A549 (cell line): ENCODE measurements around the gene APOL4. TPM values are rescaled to one million over a fixed set of nuclear protein-coding genes. Genes with fewer than 3 reads are reported as not detected.

ENCODE experiments used
- ATAC-seq, 2 experiments: fragments of 200-7000 bp in 1 of 2; fragments of >200 bp in 1 of 2; cut with Nextera tagmentation in 1 of 2; cut with Tn5 transposase in 1 of 2; 3 replicates each; pipeline versions ENCODE4 v1.8.0 to v1.9.1; 2018 to 2020; ENCODE audit warnings: mild to moderate bottlenecking in 1 of 2, moderate library complexity in 1 of 2
- CTCF ChIA-PET: fragments of 300-600 bp; sonication (Branson Sonifier 250); formaldehyde crosslinking; extraction: SDS; loops from one replicate; lab custom pipeline; 2021; ENCODE audit warnings: antibody characterized with exemption, inconsistent platforms; lab: Yijun Ruan, JAX
- POLR2A ChIA-PET: fragments of 350-600 bp; formaldehyde crosslinking; extraction: SDS; loops from one replicate; lab custom pipeline; 2021; ENCODE audit warnings: antibody characterized with exemption, inconsistent platforms; lab: Yijun Ruan, JAX
- DNase-seq, 2 experiments: peaks; one replicate each; pipeline versions ENCODE4 v3.0.0 to v3.0.0-alpha.2; 2011 to 2016; ENCODE audit warnings: low read depth in 1 of 2, low spot score in 1 of 2
- FAIRE-seq: peaks from 2 replicates; lab custom pipeline; 2011; peaks lifted over from hg19 to GRCh38; lab: Jason Lieb, UNC
- H3K27ac ChIP-seq, 2 experiments: fragments of >200 bp; sonication (Bioruptor Twin); formaldehyde crosslinking; 3 replicates each; pipeline ENCODE4 v1.5.1; 2016 to 2017
- H3K4me1 ChIP-seq: fragments of >200 bp; sonication (Bioruptor Twin); formaldehyde crosslinking; 3 replicates; pipeline ENCODE4 v1.6.1; 2016
- H3K4me2 ChIP-seq: fragments of >200 bp; sonication (Bioruptor Twin); formaldehyde crosslinking; 3 replicates; pipeline ENCODE4 v1.6.1; 2016
- H3K4me3 ChIP-seq: fragments of >200 bp; sonication (Bioruptor Twin); formaldehyde crosslinking; 3 replicates; pipeline ENCODE4 v1.5.1; 2016
- H3K9me3 ChIP-seq: fragments of >200 bp; sonication (Bioruptor Twin); formaldehyde crosslinking; 3 replicates; pipeline ENCODE4 v1.6.1; 2016
- ATOH8 ChIP-seq: fragments of 250-450 bp; sonication (Bioruptor Pico); IDR thresholded peaks from 2 replicates; pipeline ENCODE4 v1.5.0; 2020; ENCODE audit warnings: low read depth, mild to moderate bottlenecking, moderate library complexity
- BCL3 ChIP-seq: fragments of >200 bp; sonication (Bioruptor Twin); formaldehyde crosslinking; IDR thresholded peaks from 3 replicates; pipeline ENCODE4 v1.6.1; 2016
- CBX2 ChIP-seq: fragments of 200-600 bp; sonication (generic); IDR thresholded peaks from 2 replicates; pipeline ENCODE4 v1.6.1; 2016; ENCODE audit warnings: low read depth, mild to moderate bottlenecking, borderline replicate concordance
- CHD2 ChIP-seq: fragments of 150-350 bp; IDR thresholded peaks from 2 replicates; pipeline ENCODE4 v1.6.1; 2014; ENCODE audit warnings: low read length; ENCODE audit not compliant: partially characterized antibody
- EHF ChIP-seq: fragments of 250-450 bp; sonication (Bioruptor Pico); IDR thresholded peaks from 2 replicates; pipeline ENCODE4 v1.5.0; 2020; ENCODE audit warnings: mild to moderate bottlenecking
- EHMT2 ChIP-seq: fragments of 200-600 bp; sonication (generic); IDR thresholded peaks from 2 replicates; pipeline ENCODE4 v1.6.1; 2016; ENCODE audit warnings: antibody characterized with exemption, low read depth, mild to moderate bottlenecking, moderate library complexity
- ELK1 ChIP-seq: fragments of 150-350 bp; IDR thresholded peaks from 2 replicates; pipeline ENCODE4 v1.6.1; 2014; ENCODE audit warnings: low read depth, mild to moderate bottlenecking, low read length
- GATA3 ChIP-seq: IDR thresholded peaks from 2 replicates; pipeline ENCODE4 v1.6.1; 2012; ENCODE audit warnings: borderline replicate concordance
- HDAC2 ChIP-seq: fragments of 200-600 bp; sonication (generic); IDR thresholded peaks from 2 replicates; pipeline ENCODE4 v1.6.1; 2016
- HMGXB4 ChIP-seq: fragments of 250-450 bp; sonication (Bioruptor Pico); IDR thresholded peaks from 2 replicates; pipeline ENCODE4 v1.5.0; 2021; ENCODE audit warnings: mild to moderate bottlenecking, moderate library complexity, borderline replicate concordance
- HOXA7 ChIP-seq: fragments of 250-450 bp; sonication (Bioruptor Pico); IDR thresholded peaks from 2 replicates; pipeline ENCODE4 v1.5.0; 2020; ENCODE audit warnings: mild to moderate bottlenecking, moderate library complexity
- KDM1A ChIP-seq: fragments of 200-600 bp; sonication (generic); IDR thresholded peaks from 2 replicates; pipeline ENCODE4 v1.6.1; 2016; ENCODE audit warnings: low read depth, mild to moderate bottlenecking
- KDM5A ChIP-seq: fragments of 200-600 bp; sonication (generic); IDR thresholded peaks from 2 replicates; pipeline ENCODE4 v1.6.1; 2016; ENCODE audit warnings: antibody characterized with exemption, mild to moderate bottlenecking
- MAFK ChIP-seq: fragments of 450-650 bp; IDR thresholded peaks from 2 replicates; pipeline ENCODE4 v1.6.1; 2014; ENCODE audit not compliant: partially characterized antibody
- MYC ChIP-seq: IDR thresholded peaks from 2 replicates; pipeline ENCODE4 v1.6.1; 2012; ENCODE audit warnings: mild to moderate bottlenecking, inconsistent platforms, low read length, improper control_type of control experiment, borderline replicate concordance
- NFE2L2 ChIP-seq: fragments of 150-350 bp; conservative IDR thresholded peaks from 2 replicates; pipeline ENCODE4 v1.6.1; 2014; ENCODE audit warnings: low read length
- NPAS2 ChIP-seq: fragments of 250-450 bp; sonication (Bioruptor Pico); IDR thresholded peaks from 2 replicates; pipeline ENCODE4 v1.8.0; 2022; ENCODE audit warnings: mild to moderate bottlenecking, moderate library complexity, borderline replicate concordance
- NR3C1 ChIP-seq: fragments of >200 bp; sonication (Bioruptor Twin); formaldehyde crosslinking; IDR thresholded peaks from 3 replicates; pipeline ENCODE4 v1.6.1; 2017
- PHF8 ChIP-seq: fragments of 200-600 bp; sonication (generic); IDR thresholded peaks from 2 replicates; pipeline ENCODE4 v1.6.1; 2016; ENCODE audit warnings: low read depth, mild to moderate bottlenecking, antibody characterized with exemption, moderate library complexity, borderline replicate concordance
- POLR2AphosphoS2 ChIP-seq: conservative IDR thresholded peaks from 2 replicates; pipeline ENCODE4 v1.6.1; 2012; ENCODE audit warnings: low read length, improper control_type of control experiment, inconsistent platforms
- RAD21 ChIP-seq, 2 experiments: fragments of >200 bp in 1 of 2; sonication (Bioruptor Twin) in 1 of 2; formaldehyde crosslinking in 1 of 2; IDR thresholded peaks in 1 of 2; conservative IDR thresholded peaks in 1 of 2; 2 replicates in 1 of 2; 3 replicates in 1 of 2; pipeline ENCODE4 v1.6.1; 2012 to 2018; ENCODE audit warnings: inconsistent platforms in 1 of 2
- RCOR1 ChIP-seq: fragments of 150-350 bp; IDR thresholded peaks from 2 replicates; pipeline ENCODE4 v1.6.1; 2014; ENCODE audit warnings: antibody characterized with exemption, low read length, low read depth
- RFX5 ChIP-seq: fragments of 450-650 bp; IDR thresholded peaks from 2 replicates; pipeline ENCODE4 v1.7.1; 2014; ENCODE audit warnings: antibody characterized with exemption, mild to moderate bottlenecking, moderate library complexity
- SREBF2 ChIP-seq: fragments of 450-650 bp; IDR thresholded peaks from 2 replicates; pipeline ENCODE4 v1.6.1; 2014; ENCODE audit warnings: mild to moderate bottlenecking, moderate library complexity
- WGBS: methylation state at CpG from one replicate; pipeline ENCODE4 v1.1.6; 2017; ENCODE audit errors: missing lambda C conversion rate; 5-methylcytosine and 5-hydroxymethylcytosine counted together
- polyA plus RNA-seq, 4 experiments: library from polyadenylated mRNA; depleted of rRNA in 3 of 4; stranded (reverse); fragments of >200 nt; fragmentation: RNase III in 1 of 4; extraction: RNeasy Plus Mini Kit Qiagen cat#74134 plus additional on column Dnase treatment in 1 of 4; gene quantifications; 2 replicates in 3 of 4; 3 replicates in 1 of 4; pipeline ENCODE4 v1.2.3, GENCODE V29; 2011 to 2017

APOL4 gene
- polyA plus RNA-seq, 2 of the 4 experiments (the other 2 are of a cell fraction) = not detected

GRCh38 chr22:36215981-36216380, 14.4 kb upstream of the APOL4 start:
- ATAC-seq = no peak
- 0% methylated on average over 1 of the region's 2 CpGs for WGBS
- no peak overlapping the region for H3K4me3 ChIP-seq
- no peak for DNase-seq
- no peak overlapping the region for H3K27ac ChIP-seq
- no peak for TF ChIP-seq RFX5
- no peak for TF ChIP-seq HDAC2
- TF ChIP-seq RAD21 (conservative IDR thresholded peaks at IDR 0.05 in 1 of 2, IDR thresholded peaks at IDR 0.05 in 1 of 2) = no peak
- TF ChIP-seq CHD2 = no peak
- no peak for TF ChIP-seq EHMT2
- no peak for TF ChIP-seq EHF
- TF ChIP-seq CBX2 = no peak
- no peak for TF ChIP-seq POLR2AphosphoS2
- TF ChIP-seq MAFK = no peak
- TF ChIP-seq GATA3 = no peak
- no peak for TF ChIP-seq MYC
- FAIRE-seq = no peak
- peaks cover 5% of the 10 kb centered on the region; the same call in 1 of the 3 replicates for H3K4me1 ChIP-seq
- no peak overlapping the region for H3K4me2 ChIP-seq
- ChIA-PET POLR2A (no interaction called here), CTCF (interaction anchor here (1.0 to 2.8 kb wide), 3 partner anchors 11 to 24 kb away, joined by 4 to 14 read pairs (median 6); no protein-coding TSS in a partner anchor)
- H3K9me3 ChIP-seq = no peaks in the 10 kb centered on the region

GRCh38 chr22:36213586-36213985, 12.0 kb upstream of the APOL4 start:
- ATAC-seq (no peak), DNase-seq (no peak), FAIRE-seq (no peak)
- 75% methylated on average over 4 of the region's 4 CpGs for WGBS
- CTCF ChIA-PET = interaction anchor here (1.1 to 1.3 kb wide), 4 partner anchors 9 to 63 kb away, joined by 3 to 4 read pairs (median 4); partner anchors contain the start of gene APOL2
- H3K4me2 ChIP-seq = no peak overlapping the region
- TF ChIP-seq KDM5A = no peak
- TF ChIP-seq NPAS2 (CRISPR knock-in tag) = no peak
- no peak for TF ChIP-seq HDAC2
- TF ChIP-seq RCOR1 = no peak
- no peak for TF ChIP-seq EHMT2
- TF ChIP-seq SREBF2 = no peak
- TF ChIP-seq RAD21 (conservative IDR thresholded peaks at IDR 0.05 in 1 of 2, IDR thresholded peaks at IDR 0.05 in 1 of 2) = no peak
- no peak for TF ChIP-seq BCL3
- TF ChIP-seq HMGXB4 (CRISPR knock-in tag) = no peak
- TF ChIP-seq RFX5 = no peak
- TF ChIP-seq CHD2 = no peak
- TF ChIP-seq CBX2 = no peak
- no peak for TF ChIP-seq GATA3
- TF ChIP-seq PHF8 = no peak
- no peak for TF ChIP-seq ATOH8 (CRISPR knock-in tag)
- TF ChIP-seq HOXA7 (CRISPR knock-in tag) = no peak
- TF ChIP-seq NFE2L2 = no peak
- TF ChIP-seq NR3C1 = no peak
- no peak for TF ChIP-seq KDM1A
- TF ChIP-seq ELK1 = no peak
- H3K27ac ChIP-seq = no peak overlapping the region
- H3K4me3 ChIP-seq = no peak overlapping the region
- no peaks in the 10 kb centered on the region for H3K9me3 ChIP-seq
- POLR2A ChIA-PET = no interaction called here
- H3K4me1 ChIP-seq = no peaks in the 10 kb centered on the region
